RWPE2 (cell line): ENCODE data around the gene OS9.
"Not testable (repeated sequence)": the region's sequence is repeated elsewhere in the genome, so short reads cannot be mapped to it uniquely, and the experiment has no call there.

Source experiments
- ATAC-seq: fragments of 200-7000 bp; cut with Tn5 transposase; 3 replicates; pipeline ENCODE4 v1.9.1; 2021; ENCODE audit warnings: low read depth
- DNase-seq: peaks from one replicate; pipeline ENCODE4 v3.0.0-alpha.2; 2020; ENCODE audit warnings: low spot score
- H3K27ac ChIP-seq: fragments of 450-650 bp; 2 replicates; pipeline ENCODE4 v1.5.1; 2017; ENCODE audit warnings: mild to moderate bottlenecking; ENCODE audit not compliant: poor library complexity, severe bottlenecking
- H3K27me3 ChIP-seq: fragments of 250-450 bp; sonication (Bioruptor Pico); 2 replicates; pipeline ENCODE4 v1.5.1; 2021; ENCODE audit warnings: mild to moderate bottlenecking, moderate library complexity; ENCODE audit not compliant: insufficient read depth, poor library complexity, severe bottlenecking
- H3K36me3 ChIP-seq: fragments of 250-450 bp; sonication (Bioruptor Pico); 2 replicates; pipeline ENCODE4 v1.5.1; 2020; ENCODE audit warnings: low read depth, mild to moderate bottlenecking, moderate library complexity
- H3K4me1 ChIP-seq: fragments of 250-450 bp; sonication (Bioruptor Pico); 2 replicates; pipeline ENCODE4 v1.5.1; 2021; ENCODE audit warnings: mild to moderate bottlenecking, moderate library complexity; ENCODE audit not compliant: insufficient read depth, poor library complexity, severe bottlenecking
- H3K4me3 ChIP-seq: fragments of 250-450 bp; sonication (Bioruptor Pico); 2 replicates; pipeline ENCODE4 v1.5.1; 2021; ENCODE audit warnings: mild to moderate bottlenecking, moderate library complexity; ENCODE audit not compliant: severe bottlenecking
- H3K9me3 ChIP-seq: fragments of 250-450 bp; sonication (Bioruptor Pico); 2 replicates; pipeline ENCODE4 v1.5.1; 2021; ENCODE audit warnings: mild to moderate bottlenecking, moderate library complexity; ENCODE audit not compliant: severe bottlenecking
- TF ChIP-seq, protein P1 (sequence below): fragments of 450-650 bp; IDR thresholded peaks from one replicate; pipeline ENCODE4 v1.5.1; 2017; ENCODE audit warnings: mild to moderate bottlenecking, moderate library complexity; ENCODE audit not compliant: poor library complexity, severe bottlenecking

Gene OS9

DNA sequence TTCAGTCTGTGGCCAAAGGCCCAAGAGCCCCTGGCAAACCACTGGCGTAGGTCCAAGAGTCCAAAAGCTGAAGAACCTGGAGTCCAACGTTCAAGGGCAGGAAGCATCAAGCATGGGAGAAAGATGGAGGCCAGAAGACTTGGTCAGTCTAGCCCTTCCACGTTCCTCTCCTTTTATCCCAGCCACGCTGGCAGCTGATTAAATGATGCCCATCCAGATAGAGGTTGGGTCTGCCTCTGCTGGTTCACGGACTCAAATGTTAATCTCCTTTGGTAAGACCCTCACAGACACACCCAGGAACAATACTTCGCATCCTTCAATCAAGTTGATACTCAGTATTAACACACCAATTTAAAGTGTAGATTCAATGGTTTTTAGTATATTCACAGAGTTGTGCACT is 21.1 kb upstream of the OS9 start:
- DNase-seq (no peak), ATAC-seq (no peak)
- no peak overlapping the region for H3K27ac ChIP-seq
- TF ChIP-seq, protein P1, sequence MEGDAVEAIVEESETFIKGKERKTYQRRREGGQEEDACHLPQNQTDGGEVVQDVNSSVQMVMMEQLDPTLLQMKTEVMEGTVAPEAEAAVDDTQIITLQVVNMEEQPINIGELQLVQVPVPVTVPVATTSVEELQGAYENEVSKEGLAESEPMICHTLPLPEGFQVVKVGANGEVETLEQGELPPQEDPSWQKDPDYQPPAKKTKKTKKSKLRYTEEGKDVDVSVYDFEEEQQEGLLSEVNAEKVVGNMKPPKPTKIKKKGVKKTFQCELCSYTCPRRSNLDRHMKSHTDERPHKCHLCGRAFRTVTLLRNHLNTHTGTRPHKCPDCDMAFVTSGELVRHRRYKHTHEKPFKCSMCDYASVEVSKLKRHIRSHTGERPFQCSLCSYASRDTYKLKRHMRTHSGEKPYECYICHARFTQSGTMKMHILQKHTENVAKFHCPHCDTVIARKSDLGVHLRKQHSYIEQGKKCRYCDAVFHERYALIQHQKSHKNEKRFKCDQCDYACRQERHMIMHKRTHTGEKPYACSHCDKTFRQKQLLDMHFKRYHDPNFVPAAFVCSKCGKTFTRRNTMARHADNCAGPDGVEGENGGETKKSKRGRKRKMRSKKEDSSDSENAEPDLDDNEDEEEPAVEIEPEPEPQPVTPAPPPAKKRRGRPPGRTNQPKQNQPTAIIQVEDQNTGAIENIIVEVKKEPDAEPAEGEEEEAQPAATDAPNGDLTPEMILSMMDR, result no peak
- H3K4me1 ChIP-seq, result no peaks in the 10 kb centered on the region
- H3K9me3 ChIP-seq, result no peaks in the 10 kb centered on the region
- no peak overlapping the region for H3K4me3 ChIP-seq
- H3K36me3 ChIP-seq, result no peaks in the 10 kb centered on the region
- H3K27me3 ChIP-seq, result peaks cover 3% of the 10 kb centered on the region

- H3K27ac ChIP-seq, result no peak overlapping the region
- H3K27me3 ChIP-seq, result peaks cover 3% of the 10 kb centered on the region
- no peak for ATAC-seq
- no peaks in the 10 kb centered on the region for H3K9me3 ChIP-seq
- no peak overlapping the region for H3K4me3 ChIP-seq
- DNase-seq, result no peak
- no peaks in the 10 kb centered on the region for H3K36me3 ChIP-seq
- TF ChIP-seq, protein P1, result no peak
- H3K4me1 ChIP-seq, result no peaks in the 10 kb centered on the region
These were observed 19.2 kb upstream of the OS9 start for GRCh38 chr12:57674691-57675090.

DNA sequence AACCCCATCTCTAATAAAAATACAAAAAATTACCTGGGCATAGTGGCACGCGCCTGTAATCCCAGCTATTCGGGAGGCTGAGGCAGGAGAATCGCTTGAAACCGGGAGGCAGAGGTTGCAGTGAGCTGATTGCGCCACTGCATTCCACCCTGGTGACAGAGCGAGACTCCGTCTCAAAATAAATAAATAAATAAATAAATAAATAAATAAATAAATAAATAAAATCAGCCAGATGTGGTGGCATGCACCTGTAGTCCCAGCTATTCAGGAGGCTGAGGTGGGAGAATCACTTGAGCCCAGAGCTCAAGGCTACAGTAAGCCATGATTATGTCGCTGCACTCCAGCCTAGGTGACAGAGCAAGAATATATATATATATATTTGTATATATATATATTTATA is 16.0 kb upstream of the OS9 start:
- not testable (repeated sequence) for H3K27ac ChIP-seq, DNase-seq, H3K9me3 ChIP-seq, H3K27me3 ChIP-seq, H3K36me3 ChIP-seq, H3K4me1 ChIP-seq, ATAC-seq, H3K4me3 ChIP-seq

GRCh38 chr12:57679697-57680096 is 14.2 kb upstream of the OS9 start:
- TF ChIP-seq, protein P1, result no peak
- H3K27ac ChIP-seq, result no peak overlapping the region
- no peaks in the 10 kb centered on the region for H3K36me3 ChIP-seq
- H3K4me3 ChIP-seq, result no peak overlapping the region
- no peak for DNase-seq
- H3K27me3 ChIP-seq, result peaks cover 3% of the 10 kb centered on the region
- no peaks in the 10 kb centered on the region for H3K9me3 ChIP-seq
- no peak for ATAC-seq
- H3K4me1 ChIP-seq, result no peaks in the 10 kb centered on the region

GRCh38 chr12:57687862-57688261 is 6.1 kb upstream of the OS9 start:
- TF ChIP-seq, protein P1, result no peak
- no peak for ATAC-seq
- no peaks in the 10 kb centered on the region for H3K4me1 ChIP-seq

More at GRCh38 chr12:57687862-57688261, 6.1 kb upstream of the OS9 start:
- DNase-seq, result no peak
- Histone ChIP-seq H3K9me3 (no peaks in the 10 kb centered on the region), H3K27ac (no peak overlapping the region), H3K36me3 (no peaks in the 10 kb centered on the region), H3K4me3 (no peak overlapping the region), H3K27me3 (no peaks in the 10 kb centered on the region)
